SHP77 (cell line): ENCODE data around the gene ABTB1.
"Not testable (repeated sequence)": the region's sequence is repeated elsewhere in the genome, so short reads cannot be mapped to it uniquely, and the experiment has no call there.

Source experiments
- DNase-seq, 2 experiments: peaks; one replicate each; lab custom pipeline; 2025; lab: John Stamatoyannopoulos, UW

The ABTB1 gene

DNA sequence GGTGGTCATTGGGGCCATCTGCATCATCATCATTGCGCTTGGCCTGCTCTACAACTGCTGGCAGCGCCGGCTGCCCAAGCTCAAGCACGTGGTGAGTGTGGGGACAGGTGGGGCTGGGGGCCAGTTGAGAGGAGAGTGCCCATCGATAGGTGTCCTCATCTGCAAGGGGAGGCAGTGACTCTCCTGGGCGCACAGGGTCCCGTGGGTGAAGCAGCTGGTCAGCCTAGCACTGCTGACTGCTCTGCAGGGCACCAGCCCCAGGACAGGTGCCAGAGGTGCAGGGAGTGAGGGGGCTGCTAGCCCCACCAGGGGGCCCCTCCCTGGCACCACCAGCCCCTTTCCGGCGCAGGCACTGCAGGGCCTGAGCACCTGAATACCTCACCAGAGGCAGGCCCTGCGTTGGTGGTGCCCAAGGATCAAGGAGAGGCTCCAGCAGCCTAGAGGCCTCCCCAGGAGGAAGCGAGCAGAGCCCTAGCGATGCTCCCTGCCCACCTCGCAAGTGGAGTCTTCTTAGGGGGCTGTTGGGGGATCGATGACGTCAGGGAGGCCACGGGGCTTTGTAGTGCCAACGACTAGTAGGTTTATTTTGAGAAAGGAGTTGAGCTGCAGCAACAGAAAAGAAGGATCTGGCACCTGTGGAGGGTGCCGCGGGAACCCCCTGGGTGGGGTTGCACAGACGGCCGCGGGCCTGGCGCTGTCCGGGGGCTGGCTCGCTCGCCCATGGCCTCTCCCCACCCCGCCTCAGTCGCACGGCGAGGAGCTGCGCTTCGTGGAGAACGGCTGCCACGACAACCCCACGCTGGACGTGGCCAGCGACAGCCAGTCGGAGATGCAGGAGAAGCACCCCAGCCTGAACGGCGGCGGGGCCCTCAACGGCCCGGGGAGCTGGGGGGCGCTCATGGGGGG is 976 bp upstream of the ABTB1 start:
- peak in 1 of 2 experiments; percentile 28 for DNase-seq

- DNase-seq = peak in 1 of 2 experiments; percentile 32
These were observed 694 bp downstream of the ABTB1 start for GRCh38 chr3:127673191-127674100.

GRCh38 chr3:127674101-127674721 is 1.5 kb downstream of the ABTB1 start:
- DNase-seq = no peak

- DNase-seq = no peak
These were observed 2.0 kb downstream of the ABTB1 start for GRCh38 chr3:127674790-127675189.

GRCh38 chr3:127675651-127676391 is 3.1 kb downstream of the ABTB1 start:
- no peak for DNase-seq

DNA sequence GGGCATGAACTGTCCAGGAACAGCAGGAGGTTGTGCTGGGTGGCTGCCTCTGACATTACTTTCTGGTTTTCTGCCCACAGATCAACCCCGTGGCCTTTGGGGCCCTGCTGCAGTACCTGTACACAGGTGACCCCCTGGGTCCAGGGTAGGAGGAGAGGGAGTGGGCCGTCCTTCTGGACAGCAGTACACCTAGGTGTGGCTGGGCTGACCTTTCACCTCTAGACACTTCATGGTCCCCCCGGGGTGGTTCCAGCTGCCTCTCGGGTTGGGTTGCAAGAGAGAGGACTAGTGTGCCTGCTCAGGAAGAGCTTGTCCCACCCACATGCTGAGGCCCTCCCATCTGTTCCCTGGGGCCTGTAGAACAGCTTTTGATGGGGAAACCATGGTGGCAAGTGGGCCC is 3.7 kb downstream of the ABTB1 start:
- DNase-seq = no peak

DNA sequence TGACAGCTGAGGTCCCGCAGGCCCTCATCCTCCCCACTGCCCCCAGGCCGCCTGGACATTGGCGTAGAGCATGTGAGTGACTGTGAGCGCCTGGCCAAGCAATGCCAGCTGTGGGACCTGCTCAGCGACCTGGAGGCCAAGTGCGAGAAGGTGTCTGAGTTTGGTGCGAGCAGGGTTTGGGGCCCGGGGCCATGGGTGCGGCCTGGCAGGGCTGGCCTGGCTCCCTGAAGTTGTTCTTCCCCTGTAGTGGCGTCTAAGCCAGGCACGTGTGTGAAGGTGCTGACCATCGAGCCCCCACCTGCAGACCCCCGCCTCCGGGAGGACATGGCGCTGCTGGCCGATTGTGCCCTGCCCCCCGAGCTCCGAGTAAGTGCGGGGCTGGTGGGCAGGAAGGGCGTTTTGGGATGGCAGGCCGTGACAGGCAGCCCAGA is 4.2 kb downstream of the ABTB1 start:
- DNase-seq = no peak

DNA sequence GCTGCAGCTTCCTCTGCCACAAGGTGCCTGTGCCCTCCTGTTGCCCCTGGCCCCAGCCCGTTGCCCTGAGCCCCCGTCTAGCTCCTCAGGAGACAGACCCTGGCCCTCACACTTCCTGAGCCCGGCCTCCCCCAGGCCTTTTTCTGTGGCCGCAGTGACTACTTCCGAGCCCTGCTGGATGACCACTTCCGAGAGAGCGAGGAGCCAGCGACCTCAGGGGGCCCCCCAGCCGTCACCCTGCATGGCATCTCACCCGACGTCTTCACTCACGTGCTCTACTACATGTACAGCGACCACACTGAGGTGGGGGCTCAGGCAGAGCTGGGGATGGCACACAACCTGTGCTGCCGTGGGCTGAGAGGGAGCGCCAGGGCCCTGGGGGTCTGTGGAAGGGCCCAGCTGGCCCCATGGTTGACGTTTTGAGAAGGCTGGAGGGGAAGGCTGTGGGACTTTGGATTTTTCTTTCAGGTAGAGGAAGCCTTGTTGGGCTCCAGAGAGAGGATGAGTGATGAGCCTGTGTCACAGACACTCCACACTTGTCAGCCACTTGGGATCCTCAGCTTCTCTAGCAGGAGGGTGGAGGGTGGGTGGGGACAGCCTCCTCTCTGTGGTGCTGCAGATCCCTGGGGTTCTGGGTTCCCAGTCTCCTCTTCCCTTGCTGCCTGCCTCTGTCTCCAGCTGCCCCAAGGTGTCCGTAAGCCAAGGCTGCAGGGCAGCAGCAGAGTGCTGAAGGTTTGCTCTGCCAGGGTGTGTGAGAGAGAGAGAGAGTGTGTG is 5.0 kb downstream of the ABTB1 start:
- DNase-seq = no peak

- no peak for DNase-seq
These were observed 5.5 kb downstream of the ABTB1 start for GRCh38 chr3:127678315-127678599.

DNA sequence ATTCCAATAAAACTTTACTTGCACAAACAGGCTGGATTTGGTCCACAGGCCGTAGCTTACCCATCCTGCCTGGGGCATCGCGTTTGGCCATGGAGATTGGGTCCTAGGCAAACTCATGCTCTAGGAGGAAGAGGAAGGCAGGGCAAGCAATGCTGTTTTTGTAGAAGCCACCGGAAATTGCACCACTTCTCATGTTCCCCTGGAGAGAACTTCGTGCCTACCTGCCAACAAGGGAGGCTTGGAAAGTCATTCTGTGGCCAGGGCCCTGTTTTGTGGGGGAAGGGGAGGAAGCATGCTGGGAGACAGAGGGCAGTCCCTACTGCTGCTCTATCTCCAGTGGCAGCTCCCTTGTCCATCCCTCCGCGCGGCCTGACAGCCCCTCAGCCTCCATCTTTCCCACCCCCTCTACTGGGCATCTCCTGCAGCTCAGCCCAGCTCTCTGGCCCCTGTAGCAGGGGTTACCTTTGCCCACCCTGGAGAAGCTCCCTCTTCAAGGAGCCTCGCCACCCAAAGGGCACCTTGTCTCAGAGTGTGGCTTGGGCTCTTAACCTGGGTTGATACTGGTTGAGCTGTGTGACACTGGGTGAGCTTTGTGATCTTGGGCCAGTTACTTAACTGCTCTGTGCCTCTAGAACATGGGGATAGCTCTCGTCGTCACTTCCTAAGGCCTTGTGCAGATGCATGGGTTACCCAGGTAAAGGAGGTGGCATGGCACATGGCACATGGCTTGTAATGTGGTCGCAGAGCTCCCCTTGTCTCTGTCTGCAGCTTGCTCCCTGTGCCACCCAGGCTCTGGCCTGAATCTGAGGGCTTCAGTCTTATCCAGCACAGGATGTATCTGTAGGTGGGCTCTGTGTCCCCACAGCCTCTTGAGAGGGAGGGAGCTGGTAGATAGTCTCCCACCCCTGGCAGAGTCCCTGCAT is 6.1 kb downstream of the ABTB1 start:
- DNase-seq = no peak

DNA sequence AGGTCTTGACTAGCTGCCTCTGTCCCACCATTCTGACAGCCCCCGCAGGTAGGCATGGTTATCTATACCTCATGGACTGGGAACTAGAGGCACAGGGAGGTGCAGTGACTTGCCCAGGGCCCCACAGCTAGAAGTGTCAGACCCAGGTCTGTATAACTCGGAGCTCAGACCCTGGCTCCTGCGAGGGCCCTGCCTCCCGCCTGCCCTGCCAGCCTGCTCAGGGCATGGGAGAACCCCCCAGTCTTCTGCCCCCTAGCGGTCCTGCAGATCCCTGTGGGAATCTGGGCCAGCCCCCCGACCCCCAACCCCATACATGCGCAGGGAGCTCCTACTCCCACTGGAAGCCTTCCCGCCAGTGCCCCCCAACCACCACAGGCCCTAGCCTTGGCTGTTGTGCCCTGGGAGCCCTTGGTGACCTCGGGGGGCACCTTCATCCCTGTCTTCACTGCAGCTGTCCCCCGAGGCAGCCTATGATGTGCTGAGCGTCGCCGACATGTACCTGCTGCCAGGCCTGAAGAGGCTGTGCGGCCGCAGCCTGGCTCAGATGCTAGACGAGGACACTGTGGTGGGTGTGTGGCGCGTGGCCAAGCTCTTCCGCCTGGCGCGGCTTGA is 6.9 kb downstream of the ABTB1 start:
- DNase-seq = no peak

DNA sequence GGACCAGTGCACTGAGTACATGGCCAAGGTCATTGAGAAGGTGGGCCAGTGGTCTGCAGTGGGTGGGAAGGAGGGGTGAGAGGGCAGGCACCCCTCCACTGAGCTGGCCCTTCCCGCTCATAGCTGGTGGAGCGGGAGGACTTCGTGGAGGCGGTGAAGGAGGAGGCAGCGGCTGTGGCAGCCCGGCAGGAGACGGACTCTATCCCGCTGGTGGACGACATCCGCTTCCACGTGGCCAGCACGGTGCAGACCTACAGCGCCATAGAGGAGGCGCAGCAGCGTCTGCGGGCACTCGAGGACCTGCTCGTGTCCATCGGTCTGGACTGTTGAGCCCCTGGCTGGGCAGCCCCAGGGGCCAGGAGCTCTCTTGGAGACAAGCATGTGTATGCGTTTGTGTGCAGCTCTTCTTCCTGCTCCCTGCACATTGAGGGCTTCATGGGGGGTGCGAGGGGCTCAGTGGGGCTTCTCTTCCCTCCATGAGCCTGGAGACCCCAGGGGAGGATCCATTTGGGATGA is 7.5 kb downstream of the ABTB1 start:
- DNase-seq = no peak

GRCh38 chr3:127680798-127681221 is 8.1 kb downstream of the ABTB1 start:
- no peak for DNase-seq

DNA sequence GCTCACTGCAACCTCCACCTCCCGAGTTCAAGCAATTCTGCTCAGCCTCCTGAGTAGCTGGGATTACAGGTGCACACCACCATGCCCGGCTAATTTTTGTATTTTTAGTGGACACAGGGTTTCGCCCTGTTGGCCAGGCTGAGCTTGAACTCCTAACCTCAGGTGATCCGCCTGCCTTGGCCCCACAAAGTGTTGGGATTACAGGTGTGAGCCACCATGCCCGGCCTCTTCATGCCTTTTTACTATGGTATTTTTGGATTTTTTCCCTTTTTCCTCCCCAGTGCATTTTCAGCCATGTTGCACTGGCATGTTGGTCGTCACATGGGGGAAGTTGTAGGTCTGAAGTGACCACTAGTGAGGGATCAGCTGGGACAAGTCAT is 9.4 kb downstream of the ABTB1 start:
- not testable (repeated sequence) for DNase-seq

- DNase-seq = no peak
These were observed 9.8 kb downstream of the ABTB1 start for GRCh38 chr3:127682561-127682960.

- DNase-seq = no peak
These were observed 12.3 kb downstream of the ABTB1 start for GRCh38 chr3:127684871-127685707.

DNA sequence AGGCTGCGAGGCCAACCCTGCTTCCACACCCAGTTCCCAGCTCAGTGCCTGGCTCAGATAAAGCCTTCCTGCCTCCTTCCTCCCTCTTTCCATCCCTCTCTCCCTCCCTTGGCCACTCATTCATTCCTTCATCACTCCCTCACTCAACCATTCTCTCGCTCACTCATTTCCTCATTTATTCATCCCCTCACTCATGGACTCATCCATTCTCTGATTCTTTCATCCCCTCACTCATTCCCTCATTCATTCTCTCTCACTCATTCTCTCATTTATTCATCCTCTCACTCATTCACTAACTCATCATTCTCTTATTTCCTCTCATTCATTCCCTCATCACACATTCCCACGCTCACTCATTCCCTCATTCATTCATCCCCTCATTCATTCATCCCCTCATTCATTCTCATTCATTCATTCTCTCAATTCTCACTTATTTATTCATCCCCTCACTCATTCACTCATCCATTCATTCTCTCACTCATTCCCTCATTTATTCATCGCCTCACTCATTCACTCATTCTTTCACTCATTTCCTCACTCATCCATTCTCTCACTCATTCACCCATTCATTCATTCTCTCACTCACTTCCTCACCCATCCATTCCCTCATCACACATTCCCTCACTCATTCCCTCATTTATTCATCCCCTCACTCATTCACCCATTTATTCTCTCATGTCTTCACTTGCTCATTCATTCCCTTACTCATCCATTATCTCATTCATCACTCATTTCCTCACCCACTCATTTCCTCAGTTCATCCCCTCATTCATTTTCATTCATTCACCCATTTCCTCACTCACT is 13.2 kb downstream of the ABTB1 start:
- no peak for DNase-seq

DNA sequence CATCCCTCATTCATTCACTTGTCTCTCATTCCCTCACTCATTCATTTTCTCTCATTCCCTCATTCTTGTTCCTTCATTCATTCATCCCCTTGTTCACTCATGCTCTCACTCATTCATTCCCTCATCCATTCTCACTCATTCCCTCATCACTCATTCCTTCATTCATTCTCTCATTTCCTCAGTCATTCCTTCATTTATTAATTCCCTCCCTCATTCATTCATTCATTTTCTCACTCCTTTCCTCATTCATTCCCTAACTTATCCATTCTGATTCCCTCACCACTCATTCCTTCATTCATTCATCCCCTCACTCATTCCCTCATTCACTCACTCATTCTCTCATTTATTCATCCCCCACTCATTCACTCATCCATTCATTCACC is 13.8 kb downstream of the ABTB1 start:
- no peak for DNase-seq
